Inflammatory macrophage treated with lipopolysaccharide for 1 hour (primary cell): ENCODE data around the gene IGLL5.

Experiments
- DNase-seq, 2 donors: peaks; one replicate each; pipeline ENCODE4 v3.0.0-alpha.2; 2020 to 2022

The IGLL5 gene

DNA sequence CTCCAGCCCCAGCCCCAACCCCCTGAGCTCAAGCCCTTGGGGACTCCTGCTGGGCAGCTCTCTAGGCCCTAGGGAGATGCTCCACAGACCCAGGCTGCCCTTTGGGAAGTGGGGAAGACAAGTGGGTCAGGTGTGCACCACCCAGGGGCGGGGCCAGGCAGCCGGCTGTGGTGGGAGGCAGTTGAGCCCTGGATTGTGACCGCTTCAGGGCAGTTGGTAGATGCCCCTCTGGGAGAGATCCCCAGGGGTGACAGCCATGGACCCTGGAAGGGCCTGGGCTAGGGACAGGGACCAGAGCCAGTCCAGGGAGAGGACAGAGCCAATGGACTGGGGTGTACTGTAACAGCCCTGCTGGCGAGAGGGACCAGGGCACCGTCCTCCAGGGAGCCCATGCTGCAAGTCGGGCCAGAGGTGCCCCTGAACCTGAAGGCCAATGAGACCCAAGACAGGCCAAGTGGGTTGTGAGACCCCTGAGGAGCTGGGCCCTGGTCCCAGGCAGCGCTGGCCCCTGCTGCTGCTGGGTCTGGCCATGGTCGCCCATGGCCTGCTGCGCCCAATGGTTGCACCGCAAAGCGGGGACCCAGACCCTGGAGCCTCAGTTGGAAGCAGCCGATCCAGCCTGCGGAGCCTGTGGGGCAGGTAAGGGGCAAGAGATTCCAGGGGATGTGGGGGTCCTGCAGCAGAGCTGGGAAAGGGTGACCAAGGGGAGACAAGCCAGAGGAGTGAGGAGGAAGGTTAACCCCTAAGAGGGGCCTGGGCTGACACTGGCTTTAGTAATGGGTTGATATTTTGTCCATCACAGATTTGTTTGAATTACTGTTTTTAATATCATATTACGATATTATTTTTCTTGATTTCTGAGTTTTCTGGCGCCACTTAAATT, at the start of gene IGLL5:
Gene IGLL5, plus strand, starts transcription at position 196 of the 883 bp plus-strand sequence. Its CDS starts 238 bp downstream, at position 434.
- no peak for DNase-seq

- DNase-seq = peak; percentile 45
Measured at GRCh38 chr22:22838148-22838786, 49.3 kb upstream of the IGLL5 start.

- no peak for DNase-seq
Measured at GRCh38 chr22:22839570-22840314, 47.9 kb upstream of the IGLL5 start.

- DNase-seq = peak; percentile 54 to 60
Measured at GRCh38 chr22:22840780-22841179, 46.8 kb upstream of the IGLL5 start.

DNA sequence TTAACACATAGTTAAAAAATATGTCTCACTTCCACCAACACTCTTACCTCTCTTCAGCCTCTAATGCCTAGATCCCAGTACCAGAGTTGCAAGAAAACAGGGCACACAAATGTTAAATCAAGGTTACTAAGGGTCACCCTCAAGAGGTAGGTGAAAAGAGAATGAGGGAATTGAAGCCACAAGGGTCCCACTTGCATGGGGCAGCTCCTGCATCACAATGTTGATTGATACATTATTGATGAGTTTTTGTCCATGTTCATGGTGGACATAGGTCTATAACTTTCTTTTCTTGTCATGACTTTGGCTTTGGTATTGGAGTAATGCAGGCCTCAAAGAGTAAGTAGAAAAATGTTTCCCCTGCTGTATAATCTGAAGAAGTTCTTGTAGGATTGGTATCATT, 46.0 kb upstream of the IGLL5 start:
- DNase-seq = no peak

DNA sequence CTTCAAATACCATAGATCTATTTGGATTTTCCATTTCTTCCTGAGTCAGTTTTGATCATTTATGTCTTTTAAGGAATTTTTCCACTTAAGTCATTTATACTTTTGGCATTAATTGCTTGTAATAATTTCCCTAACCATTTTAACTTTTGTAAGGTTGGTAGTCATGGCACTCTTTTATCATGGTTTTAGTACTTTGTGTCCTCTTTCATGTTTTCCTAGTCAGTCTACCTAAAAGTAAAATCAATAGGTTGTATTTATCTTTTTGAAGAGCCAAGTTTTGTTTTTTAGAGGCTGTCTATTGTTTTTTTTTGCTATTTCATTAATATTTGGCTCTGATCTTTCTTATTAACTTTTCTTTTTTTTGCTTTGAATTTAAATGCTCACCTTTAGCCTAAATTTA, 45.5 kb upstream of the IGLL5 start:
- no peak for DNase-seq

GRCh38 chr22:22843848-22844247, 43.8 kb upstream of the IGLL5 start:
- DNase-seq = no peak

DNA sequence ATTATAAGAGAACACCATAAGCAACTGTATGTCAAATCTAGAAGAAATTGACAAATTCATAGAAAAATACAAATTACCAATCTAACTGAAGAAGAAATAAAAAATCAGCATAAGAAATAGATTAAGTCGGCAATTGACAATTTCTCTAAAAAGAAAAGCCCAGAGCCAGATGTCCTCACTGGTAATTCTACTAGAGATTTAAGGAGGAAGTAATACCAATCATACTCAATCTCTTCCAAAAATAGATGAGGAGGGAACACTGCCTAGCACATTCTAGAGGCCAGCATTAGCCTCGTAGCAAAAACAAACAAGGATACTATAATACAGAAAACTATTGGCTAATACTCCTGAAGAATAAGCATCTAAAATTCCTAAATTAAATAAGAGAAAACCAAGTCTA, 40.4 kb upstream of the IGLL5 start:
- peak in 1 of 2 donors; percentile 34 for DNase-seq

DNA sequence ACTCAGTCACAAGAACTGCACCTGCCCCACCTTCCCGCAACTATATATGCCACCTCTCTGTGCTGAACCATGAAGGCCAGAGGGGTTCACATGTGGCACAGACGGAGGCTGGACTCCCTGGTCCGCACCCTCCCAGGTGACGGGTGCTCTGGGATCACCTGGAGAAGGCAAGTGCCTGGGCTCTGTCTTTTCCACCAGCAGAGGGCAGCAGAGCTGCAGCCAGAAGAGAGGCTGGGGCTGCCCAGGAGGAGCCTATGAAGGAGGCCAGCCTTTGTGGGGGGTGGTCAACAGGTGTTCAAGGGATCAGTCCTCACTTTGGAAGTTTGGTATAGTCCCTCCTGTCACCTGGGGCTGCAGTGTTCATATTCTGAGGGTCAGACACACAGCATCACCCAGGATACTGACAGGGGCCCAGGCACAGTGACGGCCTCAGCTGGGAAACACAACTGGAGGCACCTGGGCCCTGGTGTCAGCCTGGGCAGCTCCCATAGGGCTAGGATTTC, 39.2 kb upstream of the IGLL5 start:
- peak; percentile 37 to 79 for DNase-seq

DNA sequence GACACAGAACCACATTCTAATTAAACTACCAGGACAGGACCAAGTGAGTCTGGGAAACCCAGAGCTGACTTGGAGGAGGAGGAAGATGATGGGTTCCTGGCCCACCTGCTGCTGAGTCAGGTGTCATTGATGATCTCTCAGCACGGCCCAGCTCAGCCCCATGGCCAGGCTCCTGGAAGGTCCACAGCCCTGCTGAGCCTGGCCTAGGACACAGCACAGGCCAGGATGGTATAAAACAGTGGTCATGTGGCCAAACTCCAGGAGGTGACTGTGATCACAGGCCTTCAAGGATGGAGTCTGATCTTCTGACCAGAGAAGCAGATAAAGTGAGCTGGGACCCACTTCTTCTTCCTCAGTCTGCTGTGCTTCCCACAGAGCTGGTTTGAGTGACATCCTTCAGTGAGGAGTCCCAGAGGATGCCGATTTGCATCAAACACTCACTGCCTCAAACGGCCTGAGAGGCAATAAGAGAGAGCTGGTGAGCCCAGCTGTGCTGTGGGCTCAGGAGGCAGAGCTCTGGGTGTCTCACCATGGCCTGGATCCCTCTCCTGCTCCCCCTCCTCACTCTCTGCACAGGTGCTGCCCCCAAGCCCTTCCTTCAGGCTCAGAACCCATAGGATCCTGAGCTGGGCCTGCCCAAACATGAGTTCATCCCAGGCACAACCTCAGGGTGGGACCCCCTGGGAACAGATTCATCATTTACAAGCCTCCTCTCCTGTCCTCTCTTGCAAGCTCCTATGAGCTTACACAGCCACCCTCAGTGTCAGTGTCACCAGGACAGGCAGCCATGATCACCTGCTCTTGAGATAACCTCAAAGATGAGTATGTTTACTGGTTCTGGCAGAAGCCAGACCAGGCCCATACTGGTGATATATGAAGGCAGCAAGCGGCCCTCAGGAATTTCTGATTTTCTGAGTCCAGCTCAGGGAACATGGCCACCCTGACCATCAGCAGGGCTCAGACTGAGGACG, 37.7 kb upstream of the IGLL5 start:
- no peak for DNase-seq

DNA sequence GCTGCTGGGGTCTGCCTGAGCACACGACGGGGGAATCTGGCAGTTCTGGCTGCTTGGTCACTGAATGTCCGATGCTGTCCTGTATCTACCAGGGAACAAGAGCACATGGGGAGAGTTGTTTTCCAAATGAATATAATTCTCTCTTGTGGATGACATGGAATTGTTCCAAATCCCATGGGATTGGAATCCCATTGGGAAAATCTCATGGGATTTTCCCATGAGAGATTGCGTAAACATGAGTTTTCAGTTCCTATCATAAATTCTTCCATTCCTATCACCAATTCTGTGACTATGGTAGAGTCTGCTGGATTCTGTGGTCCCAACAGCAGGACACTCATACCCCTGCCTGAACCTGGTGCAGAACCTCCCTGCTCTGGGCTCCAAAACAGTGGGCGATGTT, 35.6 kb upstream of the IGLL5 start:
- DNase-seq = no peak

GRCh38 chr22:22853713-22854112, 33.9 kb upstream of the IGLL5 start:
- no peak for DNase-seq

- DNase-seq = no peak
Measured at GRCh38 chr22:22854466-22854865, 33.1 kb upstream of the IGLL5 start.

GRCh38 chr22:22855085-22855484, 32.5 kb upstream of the IGLL5 start:
- no peak for DNase-seq

GRCh38 chr22:22855617-22856308, 31.9 kb upstream of the IGLL5 start:
- peak; percentile 11 to 39 for DNase-seq

DNA sequence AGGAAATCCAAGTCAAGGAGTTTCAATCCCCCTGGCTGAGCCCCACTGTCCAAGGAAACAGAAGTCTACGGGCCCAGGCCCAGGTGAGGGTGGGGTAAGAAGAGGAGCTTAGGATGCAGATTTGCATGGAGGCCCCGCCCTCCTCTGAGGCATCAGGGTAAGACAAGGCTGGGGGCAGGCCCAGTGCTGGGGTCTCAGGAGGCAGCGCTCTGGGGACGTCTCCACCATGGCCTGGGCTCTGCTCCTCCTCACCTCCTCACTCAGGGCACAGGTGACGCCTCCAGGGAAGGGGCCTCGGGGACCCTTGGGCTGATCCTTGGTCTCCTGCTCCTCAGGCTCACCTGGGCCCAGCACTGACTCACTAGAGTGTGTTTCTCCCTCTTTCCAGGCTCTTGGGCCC, 31.3 kb upstream of the IGLL5 start:
- DNase-seq = no peak

DNA sequence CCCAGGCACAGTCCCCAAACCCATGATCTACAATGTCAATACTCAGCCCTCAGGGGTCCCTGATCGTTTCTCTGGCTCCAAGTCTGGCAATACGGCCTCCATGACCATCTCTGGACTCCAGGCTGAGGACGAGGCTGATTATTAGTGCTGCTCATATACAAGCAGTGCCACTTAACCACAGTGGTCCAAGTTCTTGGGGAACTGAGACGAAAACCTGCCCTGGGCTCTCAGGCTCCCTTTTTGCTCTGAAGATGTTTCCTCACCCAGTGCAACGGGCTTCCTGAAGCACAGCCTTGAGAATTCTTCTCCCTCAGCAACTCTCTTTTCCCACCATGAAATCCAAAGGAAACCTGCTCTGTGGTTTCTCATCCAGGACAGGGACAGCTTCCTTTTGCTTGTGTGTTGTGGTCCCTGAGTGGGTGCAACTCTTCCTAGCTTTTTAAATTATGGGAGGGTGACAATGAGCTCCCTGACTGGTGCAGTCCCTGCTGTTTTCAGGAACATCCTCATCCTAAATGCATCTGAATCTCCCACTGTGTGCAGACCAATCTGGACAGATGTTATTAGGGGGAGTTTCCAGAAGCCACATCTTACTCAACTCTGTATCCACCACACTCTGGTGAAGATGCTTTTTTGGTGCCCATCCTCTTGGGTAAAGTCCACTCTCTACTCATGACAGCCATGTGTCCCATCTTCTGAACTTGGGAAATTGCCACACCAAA, 30.6 kb upstream of the IGLL5 start:
- DNase-seq = no peak

GRCh38 chr22:22857607-22858558, 29.7 kb upstream of the IGLL5 start:
- DNase-seq = no peak

DNA sequence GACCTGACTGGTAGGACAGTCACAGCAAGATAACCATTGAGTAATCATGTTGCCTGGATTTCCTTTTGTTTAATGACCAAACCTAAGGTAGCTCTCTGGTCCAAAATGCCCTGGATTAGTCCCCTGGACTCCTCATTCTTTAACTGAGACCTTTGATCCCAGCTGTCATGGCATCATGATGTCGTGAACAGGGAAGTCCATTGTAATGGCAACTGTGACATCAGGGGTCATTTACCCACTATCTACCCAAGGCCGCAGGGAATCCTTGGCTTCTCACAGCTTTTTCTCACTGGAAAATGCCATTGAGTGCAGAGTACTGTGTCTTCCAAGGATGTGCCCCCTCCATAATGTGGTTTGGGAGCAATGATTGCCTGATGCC, 29.1 kb upstream of the IGLL5 start:
- DNase-seq = no peak

GRCh38 chr22:22863001-22863400, 24.6 kb upstream of the IGLL5 start:
- no peak for DNase-seq
